Hematopoietic multipotent progenitor cell treated with erythropoietin and hydrocortisone succinate and interleukin-3 and kit ligand, for 6 days (in vitro differentiated cells): ENCODE measurements around the gene IL17RC.

Source experiments
- DNase-seq: peaks from one replicate; pipeline ENCODE4 v3.0.0-alpha.2; 2015

The IL17RC gene

GRCh38 chr3:9947025-9947995 lies 30.4 kb downstream of the IL17RC start:
- DNase-seq, result no peak

- no peak for DNase-seq
These were observed 31.7 kb downstream of the IL17RC start for GRCh38 chr3:9948586-9948985.

GRCh38 chr3:9949115-9949514 lies 32.2 kb downstream of the IL17RC start:
- DNase-seq, result no peak

- no peak for DNase-seq
These were observed 32.7 kb downstream of the IL17RC start for GRCh38 chr3:9949626-9950025.

- DNase-seq, result no peak
These were observed 34.2 kb downstream of the IL17RC start for GRCh38 chr3:9951126-9951525.

GRCh38 chr3:9951598-9951961 lies 34.7 kb downstream of the IL17RC start:
- DNase-seq, result no peak

GRCh38 chr3:9951962-9952805 lies 35.3 kb downstream of the IL17RC start, which contains the start of gene PRRT3:
Gene PRRT3, minus strand, starts transcription at chr3:9952408. Its CDS starts 2,293 bp downstream, at chr3:9950115.
- DNase-seq, result peak; percentile 59

- DNase-seq, result no peak
These were observed 38.2 kb downstream of the IL17RC start for GRCh38 chr3:9955067-9955502.

GRCh38 chr3:9955611-9956352 lies 38.9 kb downstream of the IL17RC start:
- no peak for DNase-seq

- DNase-seq, result peak; percentile 51
These were observed 40.3 kb downstream of the IL17RC start for GRCh38 chr3:9957214-9957613.

GRCh38 chr3:9965200-9965875 lies 48.4 kb downstream of the IL17RC start:
- no peak for DNase-seq

- DNase-seq, result no peak
These were observed 49.9 kb downstream of the IL17RC start for GRCh38 chr3:9966841-9967240.

- DNase-seq, result no peak
These were observed 52.7 kb downstream of the IL17RC start for GRCh38 chr3:9969632-9970019.

- no peak for DNase-seq
These were observed 53.2 kb downstream of the IL17RC start for GRCh38 chr3:9970020-9970652.

GRCh38 chr3:9976721-9977709 lies 60.1 kb downstream of the IL17RC start:
- DNase-seq, result peak; percentile 98

GRCh38 chr3:9978710-9979305 lies 61.9 kb downstream of the IL17RC start:
- DNase-seq, result peak; percentile 91

- no peak for DNase-seq
These were observed 63.4 kb downstream of the IL17RC start for GRCh38 chr3:9980251-9980650.
